Activated CD4-positive, CD25-positive, alpha-beta regulatory T cell treated with anti-CD3 and anti-CD28 coated beads, Interleukin-2, amount 50 U/mL, for 16 hours (primary cell): ENCODE results near the gene KIR2DL1.
"Not testable (repeated sequence)": the region's sequence is repeated elsewhere in the genome, so short reads cannot be mapped to it uniquely, and the experiment has no call there.

Experiments
- DNase-seq: peaks from one replicate; pipeline ENCODE4 v3.0.0-alpha.2; 2020; ENCODE audit warnings: low read depth, low spot score

Gene KIR2DL1

GRCh38 chr19:54771018-54771960 is 1.7 kb downstream of the KIR2DL1 start:
- not testable (repeated sequence) for DNase-seq

GRCh38 chr19:54772666-54773065 is 3.1 kb downstream of the KIR2DL1 start:
- DNase-seq: not testable (repeated sequence)

GRCh38 chr19:54775095-54775815 is 5.7 kb downstream of the KIR2DL1 start:
- DNase-seq: not testable (repeated sequence)

GRCh38 chr19:54775830-54776229 is 6.2 kb downstream of the KIR2DL1 start:
- not testable (repeated sequence) for DNase-seq

- not testable (repeated sequence) for DNase-seq
Observed at GRCh38 chr19:54777851-54778250, 8.3 kb downstream of the KIR2DL1 start.

GRCh38 chr19:54778896-54779295 is 9.3 kb downstream of the KIR2DL1 start:
- not testable (repeated sequence) for DNase-seq

- not testable (repeated sequence) for DNase-seq
Observed at GRCh38 chr19:54782916-54783315, 13.3 kb downstream of the KIR2DL1 start.

GRCh38 chr19:54786091-54786723 is 16.6 kb downstream of the KIR2DL1 start:
- not testable (repeated sequence) for DNase-seq

- DNase-seq: not testable (repeated sequence)
Observed at GRCh38 chr19:54788154-54788553, 18.6 kb downstream of the KIR2DL1 start.

GRCh38 chr19:54790711-54791110 is 21.1 kb downstream of the KIR2DL1 start:
- no peak for DNase-seq

- DNase-seq: no peak
Observed at GRCh38 chr19:54791476-54791875, 21.9 kb downstream of the KIR2DL1 start.

- DNase-seq: no peak
Observed at GRCh38 chr19:54792814-54793213, 23.2 kb downstream of the KIR2DL1 start.

- DNase-seq: no peak
Observed at GRCh38 chr19:54795758-54796157, 26.2 kb downstream of the KIR2DL1 start.

- no peak for DNase-seq
Observed at GRCh38 chr19:54803410-54803809, 33.8 kb downstream of the KIR2DL1 start, which contains the start of gene KIR2DL4. Gene KIR2DL4 (plus strand): TSS chr19:54803610. CDS start chr19:54803652, 42 bp downstream.

- DNase-seq: no peak
Observed at GRCh38 chr19:54804101-54804500, 34.5 kb downstream of the KIR2DL1 start.

GRCh38 chr19:54804571-54804970 is 35.0 kb downstream of the KIR2DL1 start:
- DNase-seq: no peak

- DNase-seq: no peak
Observed at GRCh38 chr19:54805665-54806515, 36.3 kb downstream of the KIR2DL1 start.

- DNase-seq: no peak
Observed at GRCh38 chr19:54806516-54806838, 36.9 kb downstream of the KIR2DL1 start.

GRCh38 chr19:54814571-54814970 is 45.0 kb downstream of the KIR2DL1 start:
- not testable (repeated sequence) for DNase-seq

GRCh38 chr19:54816251-54816650 is 46.7 kb downstream of the KIR2DL1 start, which contains the start of gene KIR3DL1:
Gene KIR3DL1 (plus strand): TSS chr19:54816468.
- not testable (repeated sequence) for DNase-seq
